GM12892 (cell line): ENCODE data around the gene RAC3.

ENCODE experiments used
- POLR2A ChIP-seq: IDR thresholded peaks from 2 replicates; pipeline ENCODE4 v1.6.1; 2011; ENCODE audit warnings: low read depth, low read length, control low read depth
- POLR2AphosphoS5 ChIP-seq: IDR thresholded peaks from 2 replicates; pipeline ENCODE4 v1.6.1; 2011; ENCODE audit warnings: low read depth, low read length, control low read depth

- TF ChIP-seq POLR2A (no peak), POLR2AphosphoS5 (no peak)
These were observed 9.8 kb downstream of the RAC3 start for GRCh38 chr17:82041144-82041814.
